SK-N-SH (cell line): Measurements from ENCODE around the gene FASLG. TPM values are rescaled to one million over a fixed set of nuclear protein-coding genes. Genes with fewer than 3 reads are reported as not detected.
"Not testable (repeated sequence)": the region's sequence is repeated elsewhere in the genome, so short reads cannot be mapped to it uniquely, and the experiment has no call there.

Source experiments
- CTCF ChIA-PET: fragments of 300-600, 350-600 bp; formaldehyde crosslinking; extraction: SDS; loops from one replicate; lab custom pipeline; 2021; lab: Yijun Ruan, JAX
- POLR2A ChIA-PET: fragments of 350-600 bp; sonication (Branson Sonifier 250); formaldehyde crosslinking; extraction: SDS; loops from one replicate; lab custom pipeline; 2020; ENCODE audit warnings: antibody characterized with exemption, inconsistent platforms; lab: Yijun Ruan, JAX
- DNase-seq: peaks from one replicate; pipeline ENCODE4 v3.0.0; 2012
- H2AFZ ChIP-seq: fragments of 200-600 bp; sonication (generic); 2 replicates; pipeline ENCODE4 v1.8.1; 2016; ENCODE audit warnings: antibody characterized with exemption, mild to moderate bottlenecking, low read depth
- H3F3A ChIP-seq: fragments of 200-600 bp; sonication (generic); replicated peaks from 2 replicates; pipeline ENCODE3; 2016; ENCODE audit warnings: antibody characterized with exemption, mild to moderate bottlenecking; ENCODE audit not compliant: insufficient read depth
- H3K27ac ChIP-seq, 2 experiments: fragments of 200-500 bp in 1 of 2; fragments of 200-600 bp in 1 of 2; sonication (Bioruptor generic) in 1 of 2; sonication (generic), shearing (Covaris generic) in 1 of 2; 2 replicates each; pipeline versions ENCODE4 v1.5.1 to v1.6.1; 2014 to 2016; ENCODE audit warnings: low read depth in 2 of 2, inconsistent platforms in 1 of 2, low read length in 1 of 2, mild to moderate bottlenecking in 1 of 2, mixed read lengths in 1 of 2
- H3K27me3 ChIP-seq: fragments of 200-600 bp; sonication (generic), shearing (Covaris generic); 2 replicates; pipeline ENCODE4 v1.6.1; 2016; ENCODE audit warnings: mixed run types; ENCODE audit not compliant: insufficient read depth
- H3K36me3 ChIP-seq, 2 experiments: fragments of 200-500 bp in 1 of 2; fragments of 200-600 bp in 1 of 2; sonication (Bioruptor generic) in 1 of 2; sonication (generic) in 1 of 2; replicated peaks in 1 of 2; 2 replicates each; pipeline versions ENCODE3 to v1.5.1; 2014 to 2016; ENCODE audit warnings: low read length in 1 of 2, mild to moderate bottlenecking in 1 of 2; ENCODE audit not compliant: insufficient read depth in 2 of 2, control insufficient read depth in 1 of 2
- H3K4me1 ChIP-seq, 2 experiments: fragments of 200-500 bp in 1 of 2; fragments of 200-600 bp in 1 of 2; sonication (Bioruptor generic) in 1 of 2; sonication (generic), shearing (Covaris generic) in 1 of 2; 2 replicates each; pipeline versions ENCODE4 v1.5.1 to v1.6.1; 2014 to 2016; ENCODE audit warnings: low read depth in 1 of 2, low read length in 1 of 2, mixed run types in 1 of 2; ENCODE audit not compliant: insufficient read depth in 2 of 2, control insufficient read depth in 1 of 2
- H3K4me2 ChIP-seq: fragments of 200-600 bp; sonication (generic), shearing (Covaris generic); 2 replicates; pipeline ENCODE4 v1.6.1; 2017; ENCODE audit warnings: mixed run types
- H3K4me3 ChIP-seq, 2 experiments: fragments of 200-500 bp in 1 of 2; fragments of 200-600 bp in 1 of 2; sonication (Bioruptor generic) in 1 of 2; sonication (generic), shearing (Covaris generic) in 1 of 2; 2 replicates each; pipeline versions ENCODE4 v1.5.1 to v1.8.1; 2014 to 2016; ENCODE audit warnings: low read depth in 2 of 2, inconsistent platforms in 1 of 2, low read length in 1 of 2, mild to moderate bottlenecking in 1 of 2, mixed read lengths in 1 of 2, moderate library complexity in 1 of 2
- H3K79me2 ChIP-seq: fragments of 200-600 bp; sonication (generic); 2 replicates; pipeline ENCODE4 v1.8.1; 2017; ENCODE audit warnings: mild to moderate bottlenecking; ENCODE audit not compliant: insufficient read depth
- H3K9ac ChIP-seq: fragments of 200-600 bp; sonication (generic); 2 replicates; pipeline ENCODE4 v1.6.1; 2017; ENCODE audit warnings: mixed run types
- H3K9me2 ChIP-seq: fragments of 200-600 bp; sonication (generic); 2 replicates; pipeline ENCODE4 v1.6.1; 2017; ENCODE audit warnings: mixed run types
- H3K9me3 ChIP-seq: fragments of 200-600 bp; sonication (generic); 2 replicates; pipeline ENCODE4 v1.6.1; 2017; ENCODE audit warnings: mixed run types, mild to moderate bottlenecking, moderate library complexity
- H4K20me1 ChIP-seq: fragments of 200-600 bp; sonication (generic); 2 replicates; pipeline ENCODE4 v1.6.1; 2017; ENCODE audit warnings: mild to moderate bottlenecking, mixed run types; ENCODE audit not compliant: insufficient read depth
- CHD2 ChIP-seq: fragments of 150-350 bp; IDR thresholded peaks from 2 replicates; pipeline ENCODE4 v1.6.1; 2018; ENCODE audit warnings: low read length; ENCODE audit not compliant: partially characterized antibody
- ELF1 ChIP-seq: IDR thresholded peaks from 2 replicates; pipeline ENCODE4 v1.4.0; 2012
- EP300 ChIP-seq, 2 experiments: IDR thresholded peaks; 2 replicates each; pipeline versions ENCODE4 v1.4.0 to v1.6.1; 2012; ENCODE audit warnings: borderline replicate concordance in 1 of 2, low read depth in 1 of 2, low read length in 1 of 2
- JUND ChIP-seq: IDR thresholded peaks from 2 replicates; pipeline ENCODE4 v1.4.0; 2012
- NFIC ChIP-seq: IDR thresholded peaks from 2 replicates; pipeline ENCODE4 v1.4.0; 2012; ENCODE audit warnings: borderline replicate concordance
- RFX5 ChIP-seq: IDR thresholded peaks from 2 replicates; pipeline ENCODE4 v1.6.1; 2012; ENCODE audit warnings: mild to moderate bottlenecking, improper control_type of control experiment, low read length
- TAF1 ChIP-seq: IDR thresholded peaks from 2 replicates; pipeline ENCODE4 v1.6.1; 2012; ENCODE audit warnings: low read depth, mild to moderate bottlenecking, low read length, moderate library complexity, borderline replicate concordance
- WGBS: methylation state at CpG from one replicate; pipeline ENCODE4 v1.1.6; 2017; ENCODE audit warnings: low lambda C conversion rate; 5-methylcytosine and 5-hydroxymethylcytosine counted together
- polyA plus RNA-seq, 3 experiments: library from polyadenylated mRNA; depleted of rRNA; stranded (reverse); fragments of >200 nt; gene quantifications; 2 replicates each; pipeline ENCODE4 v1.2.3, GENCODE V29; 2012
- TF ChIP-seq, protein P1 (sequence below): fragments of 150-350 bp; IDR thresholded peaks from 2 replicates; pipeline ENCODE4 v1.6.1; 2016; ENCODE audit warnings: mild to moderate bottlenecking, low read depth, low read length
- TF ChIP-seq, protein P2 (sequence below): IDR thresholded peaks from 2 replicates; pipeline ENCODE4 v1.4.0; 2012; ENCODE audit warnings: low read depth, borderline replicate concordance
- TF ChIP-seq, protein P3 (sequence below): IDR thresholded peaks from 2 replicates; pipeline ENCODE4 v1.6.1; 2012; ENCODE audit warnings: mild to moderate bottlenecking, low read depth, low read length, moderate library complexity

FASLG gene
- polyA plus RNA-seq, 1 of the 3 experiments (the other 2 are of a cell fraction), result not detected

DNA sequence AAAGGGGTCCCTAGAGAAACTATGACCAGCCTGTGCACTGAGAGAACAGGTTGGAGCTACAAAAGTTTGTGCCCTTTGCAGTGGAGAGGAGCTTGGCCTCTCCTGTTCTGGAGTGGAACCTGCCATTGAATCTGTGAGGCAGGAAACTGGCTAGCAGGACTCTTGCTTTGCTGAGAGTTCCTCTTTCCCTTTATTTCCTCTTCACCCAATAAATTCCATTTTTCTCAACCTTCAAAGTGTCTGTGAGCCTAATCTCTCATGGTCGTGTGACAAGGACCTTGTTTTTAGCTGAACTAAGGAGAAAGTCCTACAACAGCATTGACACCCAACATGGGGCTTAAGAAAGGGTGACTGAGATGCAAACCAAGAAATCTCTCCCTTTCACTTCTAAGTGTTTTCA, 42.7 kb upstream of the FASLG start (continued):
- TF ChIP-seq EP300 (IDR thresholded peaks at IDR 0.05; ENCODE audit: borderline replicate concordance in 1 of 2, low read depth in 1 of 2, low read length in 1 of 2) (no peak), NFIC (no peak)
- TF ChIP-seq, protein P1, sequence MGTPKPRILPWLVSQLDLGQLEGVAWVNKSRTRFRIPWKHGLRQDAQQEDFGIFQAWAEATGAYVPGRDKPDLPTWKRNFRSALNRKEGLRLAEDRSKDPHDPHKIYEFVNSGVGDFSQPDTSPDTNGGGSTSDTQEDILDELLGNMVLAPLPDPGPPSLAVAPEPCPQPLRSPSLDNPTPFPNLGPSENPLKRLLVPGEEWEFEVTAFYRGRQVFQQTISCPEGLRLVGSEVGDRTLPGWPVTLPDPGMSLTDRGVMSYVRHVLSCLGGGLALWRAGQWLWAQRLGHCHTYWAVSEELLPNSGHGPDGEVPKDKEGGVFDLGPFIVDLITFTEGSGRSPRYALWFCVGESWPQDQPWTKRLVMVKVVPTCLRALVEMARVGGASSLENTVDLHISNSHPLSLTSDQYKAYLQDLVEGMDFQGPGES, result no peak
- TF ChIP-seq, all 33 proteins: peak for 0

DNA sequence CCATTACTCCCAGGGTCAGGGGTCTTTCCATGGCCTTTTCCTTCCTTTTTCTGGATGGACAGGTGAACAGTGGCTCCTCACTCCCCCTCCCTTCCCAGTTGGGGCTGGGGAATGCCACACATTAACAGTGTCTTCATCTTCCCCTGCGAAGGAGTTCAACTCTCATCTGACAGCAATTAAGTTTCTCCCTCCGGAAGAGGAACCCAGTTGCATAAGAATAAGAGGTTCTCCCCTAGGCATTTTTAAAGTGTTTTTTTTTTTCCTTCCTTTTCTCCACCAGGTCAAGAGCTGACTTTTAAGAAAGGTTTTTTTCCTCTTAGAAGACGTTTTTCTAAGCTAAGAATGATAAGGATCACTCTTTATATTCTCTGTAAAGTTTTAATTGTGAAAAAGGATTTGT, 42.3 kb upstream of the FASLG start:
- WGBS, result 29% methylated on average over 3 of the region's 3 CpGs
- no peak for DNase-seq

DNA sequence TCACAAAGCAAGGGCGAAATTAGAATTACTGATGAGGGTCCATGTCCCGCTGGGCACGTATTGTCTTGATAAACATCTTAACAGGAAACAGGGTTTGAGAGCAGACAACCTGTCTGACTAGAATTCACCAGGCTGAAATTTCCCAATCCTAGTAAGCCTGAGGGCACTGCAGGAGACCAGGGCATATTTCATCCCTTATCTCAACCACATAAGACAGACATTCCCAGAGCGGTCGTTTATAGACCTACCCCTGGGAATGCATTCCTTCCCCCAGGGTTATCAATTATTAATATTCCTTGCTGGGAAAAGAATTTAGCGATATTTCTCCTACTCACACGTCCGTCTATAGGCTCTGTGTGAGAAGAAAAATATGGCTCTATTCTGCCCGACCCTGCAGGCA, 38.3 kb upstream of the FASLG start:
- H4K20me1 ChIP-seq, H3F3A ChIP-seq, H3K36me3 ChIP-seq, H3K4me3 ChIP-seq, H3K4me1 ChIP-seq, H2AFZ ChIP-seq, H3K27ac ChIP-seq, DNase-seq, H3K27me3 ChIP-seq, H3K9me3 ChIP-seq, H3K4me2 ChIP-seq, H3K9me2 ChIP-seq, CTCF ChIA-PET, POLR2A ChIA-PET, H3K9ac ChIP-seq, H3K79me2 ChIP-seq: not testable (repeated sequence)
- 50% methylated on average over 9 of the region's 9 CpGs for WGBS

More for the DNA sequence above, 42.3 kb upstream of the FASLG start:
- ChIA-PET CTCF (no interaction called here), POLR2A (no interaction called here)
- Histone ChIP-seq H3K36me3 (peaks cover 0 to 3% of the 10 kb centered on the region in 2 experiments), H4K20me1 (no peaks in the 10 kb centered on the region), H2AFZ (no peak overlapping the region), H3K27ac (no peak overlapping the region), H3K4me3 (no peak overlapping the region), H3K4me2 (no peak overlapping the region), H3K79me2 (no peaks in the 10 kb centered on the region), H3K9ac (no peak overlapping the region), H3K9me2 (no peaks in the 10 kb centered on the region), H3K4me1 (no peaks in the 10 kb centered on the region), H3F3A (no peaks in the 10 kb centered on the region), H3K9me3 (0 out of 2 replicates have a peak, but pooled peaks cover 8% of the 10 kb centered on the region), H3K27me3 (no peaks in the 10 kb centered on the region)
- TF ChIP-seq, protein P2, sequence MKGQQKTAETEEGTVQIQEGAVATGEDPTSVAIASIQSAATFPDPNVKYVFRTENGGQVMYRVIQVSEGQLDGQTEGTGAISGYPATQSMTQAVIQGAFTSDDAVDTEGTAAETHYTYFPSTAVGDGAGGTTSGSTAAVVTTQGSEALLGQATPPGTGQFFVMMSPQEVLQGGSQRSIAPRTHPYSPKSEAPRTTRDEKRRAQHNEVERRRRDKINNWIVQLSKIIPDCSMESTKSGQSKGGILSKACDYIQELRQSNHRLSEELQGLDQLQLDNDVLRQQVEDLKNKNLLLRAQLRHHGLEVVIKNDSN, result no peak
- TF ChIP-seq CHD2 (no peak), JUND (no peak), ELF1 (no peak), TAF1 (no peak), RFX5 (no peak), EP300 (IDR thresholded peaks at IDR 0.05; ENCODE audit: borderline replicate concordance in 1 of 2, low read depth in 1 of 2, low read length in 1 of 2) (no peak)
- TF ChIP-seq, protein P3, sequence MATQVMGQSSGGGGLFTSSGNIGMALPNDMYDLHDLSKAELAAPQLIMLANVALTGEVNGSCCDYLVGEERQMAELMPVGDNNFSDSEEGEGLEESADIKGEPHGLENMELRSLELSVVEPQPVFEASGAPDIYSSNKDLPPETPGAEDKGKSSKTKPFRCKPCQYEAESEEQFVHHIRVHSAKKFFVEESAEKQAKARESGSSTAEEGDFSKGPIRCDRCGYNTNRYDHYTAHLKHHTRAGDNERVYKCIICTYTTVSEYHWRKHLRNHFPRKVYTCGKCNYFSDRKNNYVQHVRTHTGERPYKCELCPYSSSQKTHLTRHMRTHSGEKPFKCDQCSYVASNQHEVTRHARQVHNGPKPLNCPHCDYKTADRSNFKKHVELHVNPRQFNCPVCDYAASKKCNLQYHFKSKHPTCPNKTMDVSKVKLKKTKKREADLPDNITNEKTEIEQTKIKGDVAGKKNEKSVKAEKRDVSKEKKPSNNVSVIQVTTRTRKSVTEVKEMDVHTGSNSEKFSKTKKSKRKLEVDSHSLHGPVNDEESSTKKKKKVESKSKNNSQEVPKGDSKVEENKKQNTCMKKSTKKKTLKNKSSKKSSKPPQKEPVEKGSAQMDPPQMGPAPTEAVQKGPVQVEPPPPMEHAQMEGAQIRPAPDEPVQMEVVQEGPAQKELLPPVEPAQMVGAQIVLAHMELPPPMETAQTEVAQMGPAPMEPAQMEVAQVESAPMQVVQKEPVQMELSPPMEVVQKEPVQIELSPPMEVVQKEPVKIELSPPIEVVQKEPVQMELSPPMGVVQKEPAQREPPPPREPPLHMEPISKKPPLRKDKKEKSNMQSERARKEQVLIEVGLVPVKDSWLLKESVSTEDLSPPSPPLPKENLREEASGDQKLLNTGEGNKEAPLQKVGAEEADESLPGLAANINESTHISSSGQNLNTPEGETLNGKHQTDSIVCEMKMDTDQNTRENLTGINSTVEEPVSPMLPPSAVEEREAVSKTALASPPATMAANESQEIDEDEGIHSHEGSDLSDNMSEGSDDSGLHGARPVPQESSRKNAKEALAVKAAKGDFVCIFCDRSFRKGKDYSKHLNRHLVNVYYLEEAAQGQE, result no peak
